ENCODE results near the gene MBNL2. TPM values are rescaled to one million over a fixed set of nuclear protein-coding genes. Genes with fewer than 3 reads are reported as not detected.

Gene MBNL2
- total RNA-seq, 2 donors from 2014 or later, result 28.2 to 61.8 TPM

GRCh38 chr13:97298816-97299215 lies 76.7 kb downstream of the MBNL2 start:
- no peak overlapping the region for H3K9ac ChIP-seq (ENCODE audit: low read depth in 2 of 2, low read length in 2 of 2)
- no peaks in the 10 kb centered on the region for H3K27me3 ChIP-seq
- intact Hi-C loops (cut with DNase I), result no loop called here
- no peak for TF ChIP-seq CTCF (IDR thresholded peaks at IDR 0.05)
- DNase-seq, result no peak
- no peaks in the 10 kb centered on the region for H3K9me3 ChIP-seq
- H3K4me3 ChIP-seq, result no peak overlapping the region
- H3K4me1 ChIP-seq, result no peaks in the 10 kb centered on the region
- no peak overlapping the region for H3K27ac ChIP-seq
- no peaks in the 10 kb centered on the region for H3K36me3 ChIP-seq

- no peaks in the 10 kb centered on the region for H3K4me1 ChIP-seq
- no peak for DNase-seq
- no peak for TF ChIP-seq CTCF (IDR thresholded peaks at IDR 0.05)
- H3K9me3 ChIP-seq, result no peaks in the 10 kb centered on the region
- no peak overlapping the region for H3K9ac ChIP-seq (ENCODE audit: low read depth in 2 of 2, low read length in 2 of 2)
- no peak overlapping the region for H3K27ac ChIP-seq
- no peaks in the 10 kb centered on the region for H3K36me3 ChIP-seq
- no peaks in the 10 kb centered on the region for H3K27me3 ChIP-seq
- intact Hi-C loops (cut with DNase I), result no loop called here
- no peak overlapping the region for H3K4me3 ChIP-seq
These were observed 78.7 kb downstream of the MBNL2 start for GRCh38 chr13:97300871-97301270.

- Histone ChIP-seq H3K36me3 (no peaks in the 10 kb centered on the region), H3K9me3 (no peaks in the 10 kb centered on the region), H3K27ac (no peak overlapping the region), H3K27me3 (no peaks in the 10 kb centered on the region), H3K4me1 (no peaks in the 10 kb centered on the region), H3K9ac (ENCODE audit: low read depth in 2 of 2, low read length in 2 of 2) (no peak overlapping the region), H3K4me3 (no peak overlapping the region)
- intact Hi-C loops (cut with DNase I), result no loop called here
- no peak for DNase-seq
- TF ChIP-seq CTCF (IDR thresholded peaks at IDR 0.05), result no peak
These were observed 79.4 kb downstream of the MBNL2 start for GRCh38 chr13:97301382-97302095.

GRCh38 chr13:97302611-97303010 lies 80.5 kb downstream of the MBNL2 start:
- Histone ChIP-seq H3K4me3 (no peak overlapping the region), H3K27ac (no peak overlapping the region), H3K9me3 (no peaks in the 10 kb centered on the region), H3K36me3 (no peaks in the 10 kb centered on the region), H3K9ac (ENCODE audit: low read depth in 2 of 2, low read length in 2 of 2) (no peak overlapping the region), H3K27me3 (no peaks in the 10 kb centered on the region), H3K4me1 (no peaks in the 10 kb centered on the region)
- no peak for DNase-seq
- intact Hi-C loops (cut with DNase I), result no loop called here
- no peak for TF ChIP-seq CTCF (IDR thresholded peaks at IDR 0.05)

- Histone ChIP-seq H3K4me3 (no peak overlapping the region), H3K27ac (no peak overlapping the region), H3K27me3 (no peaks in the 10 kb centered on the region), H3K36me3 (no peaks in the 10 kb centered on the region), H3K9me3 (no peaks in the 10 kb centered on the region), H3K4me1 (no peaks in the 10 kb centered on the region), H3K9ac (ENCODE audit: low read depth in 2 of 2, low read length in 2 of 2) (no peak overlapping the region)
- intact Hi-C loops (cut with DNase I), result no loop called here
- TF ChIP-seq CTCF (IDR thresholded peaks at IDR 0.05), result no peak
- DNase-seq, result no peak
These were observed 84.0 kb downstream of the MBNL2 start for GRCh38 chr13:97306106-97306505.
